GM21576 (cell line): ENCODE measurements around the gene TMEM178B.

ENCODE experiments used
- ATAC-seq: cut with Tn5 transposase; IDR thresholded peaks from one replicate; pipeline ENCODE4 v1.9.1; 2021; ENCODE audit warnings: mild to moderate bottlenecking, moderate library complexity; ENCODE audit not compliant: unreplicated experiment

The TMEM178B gene

GRCh38 chr7:141349804-141350203, 275.9 kb downstream of the TMEM178B start:
- ATAC-seq: no peak

GRCh38 chr7:141351175-141351574, 277.3 kb downstream of the TMEM178B start:
- ATAC-seq: no peak

- ATAC-seq: no peak
Measured at GRCh38 chr7:141352955-141353354, 279.1 kb downstream of the TMEM178B start.

- ATAC-seq: no peak
Measured at GRCh38 chr7:141354251-141354650, 280.4 kb downstream of the TMEM178B start.

- no peak for ATAC-seq
Measured at GRCh38 chr7:141355032-141355431, 281.2 kb downstream of the TMEM178B start.

- no peak for ATAC-seq
Measured at GRCh38 chr7:141356161-141356560, 282.3 kb downstream of the TMEM178B start.

- ATAC-seq: no peak
Measured at GRCh38 chr7:141358386-141358785, 284.5 kb downstream of the TMEM178B start.

GRCh38 chr7:141359262-141359661, 285.4 kb downstream of the TMEM178B start:
- no peak for ATAC-seq

GRCh38 chr7:141359740-141360415, 286.0 kb downstream of the TMEM178B start:
- ATAC-seq: no peak

- no peak for ATAC-seq
Measured at GRCh38 chr7:141360416-141360760, 286.5 kb downstream of the TMEM178B start.

- ATAC-seq: no peak
Measured at GRCh38 chr7:141360803-141361202, 286.9 kb downstream of the TMEM178B start.

- no peak for ATAC-seq
Measured at GRCh38 chr7:141361479-141361878, 287.6 kb downstream of the TMEM178B start.

GRCh38 chr7:141361960-141362359, 288.1 kb downstream of the TMEM178B start:
- ATAC-seq: no peak

- ATAC-seq: no peak
Measured at GRCh38 chr7:141362580-141363435, 288.9 kb downstream of the TMEM178B start.

- ATAC-seq: no peak
Measured at GRCh38 chr7:141363748-141364147, 289.9 kb downstream of the TMEM178B start.

- ATAC-seq: no peak
Measured at GRCh38 chr7:141366091-141366621, 292.3 kb downstream of the TMEM178B start.

GRCh38 chr7:141369422-141369821, 295.6 kb downstream of the TMEM178B start:
- ATAC-seq: no peak

- no peak for ATAC-seq
Measured at GRCh38 chr7:141370178-141370577, 296.3 kb downstream of the TMEM178B start.

GRCh38 chr7:141370650-141371049, 296.8 kb downstream of the TMEM178B start:
- ATAC-seq: no peak

GRCh38 chr7:141374425-141374824, 300.6 kb downstream of the TMEM178B start:
- ATAC-seq: no peak

GRCh38 chr7:141375442-141375841, 301.6 kb downstream of the TMEM178B start:
- no peak for ATAC-seq

GRCh38 chr7:141377906-141378305, 304.0 kb downstream of the TMEM178B start:
- no peak for ATAC-seq
